Measurements from ENCODE around the gene FBXW9. TPM values are rescaled to one million over a fixed set of nuclear protein-coding genes. Genes with fewer than 3 reads are reported as not detected.
A peak's percentile ranks its signal among the peaks of the same experiment; 100 is the strongest.

FBXW9 gene
- total and polyA plus RNA-seq, 2 of the 13 experiments (the other 11 are each of a cell fraction or from before 2014, with no cell fraction given): 5.7 to 6.1 TPM

GRCh38 chr19:12696366-12697335 lies at the start of gene FBXW9 (continued):
- TF ChIP-seq HDAC2 (CRISPR knock-in tag; IDR thresholded peaks at IDR 0.05): peak; percentile 92
- TF ChIP-seq ATF2 (CRISPR knock-in tag; IDR thresholded peaks at IDR 0.05): peak; percentile 69; the same call in 1 of the 2 replicates
- 0 out of 2 replicates have a peak, but pooled peaks have one; percentile 79 for TF ChIP-seq ZFP36L2 (CRISPR knock-in tag; IDR thresholded peaks at IDR 0.05)
- TF ChIP-seq ZNF670 (CRISPR knock-in tag; IDR thresholded peaks at IDR 0.05; ENCODE audit: borderline replicate concordance): no peak
- peak; percentile 96 for TF ChIP-seq AGO2 (optimal IDR thresholded peaks at IDR 0.05; ENCODE audit: low read depth, low read length)
- peak; percentile 100 for TF ChIP-seq KDM2A (CRISPR knock-in tag; IDR thresholded peaks at IDR 0.05; ENCODE audit: borderline replicate concordance, low read depth)
- peak; percentile 72; the same call in 1 of the 2 replicates for TF ChIP-seq SRF (IDR thresholded peaks at IDR 0.05; ENCODE audit: low read depth, low read length)
- peak; percentile 71; the same call in 1 of the 2 replicates for TF ChIP-seq ZBTB25 (CRISPR knock-in tag; IDR thresholded peaks at IDR 0.05)
- TF ChIP-seq RARG (CRISPR knock-in tag; IDR thresholded peaks at IDR 0.05; ENCODE audit: low read depth): no peak
- no peak for TF ChIP-seq SRSF1 (optimal IDR thresholded peaks at IDR 0.05; ENCODE audit: low read depth, low read length)
- TF ChIP-seq POGZ (CRISPR knock-in tag; IDR thresholded peaks at IDR 0.05): peak; percentile 63
- TF ChIP-seq DPF2 (CRISPR knock-in tag; IDR thresholded peaks at IDR 0.05; ENCODE audit: borderline replicate concordance, low read depth): no peak
- 0 out of 2 replicates have a peak, but pooled peaks have one; percentile 24 for TF ChIP-seq ZNF431 (CRISPR knock-in tag; IDR thresholded peaks at IDR 0.05; ENCODE audit: borderline replicate concordance, low read depth)
- TF ChIP-seq ZNF235 (CRISPR knock-in tag; IDR thresholded peaks at IDR 0.05; ENCODE audit: borderline replicate concordance): 0 out of 2 replicates have a peak, but pooled peaks have one; percentile 35
- TF ChIP-seq ZNF710 (CRISPR knock-in tag; IDR thresholded peaks at IDR 0.05; ENCODE audit: borderline replicate concordance): 0 out of 2 replicates have a peak, but pooled peaks have one; percentile 69
- TF ChIP-seq ZNF512B (CRISPR knock-in tag; IDR thresholded peaks at IDR 0.05; ENCODE audit: borderline replicate concordance): 0 out of 2 replicates have a peak, but pooled peaks have one; percentile 34
- peak; percentile 73 for TF ChIP-seq MED1 (CRISPR knock-in tag; IDR thresholded peaks at IDR 0.05)
- peak; percentile 64; the same call in 1 of the 2 replicates for TF ChIP-seq ZNF205 (CRISPR knock-in tag; IDR thresholded peaks at IDR 0.05)
- TF ChIP-seq NFATC3 (CRISPR knock-in tag; IDR thresholded peaks at IDR 0.05): 0 out of 2 replicates have a peak, but pooled peaks have one; percentile 73
- no peak for TF ChIP-seq TEAD2 (CRISPR knock-in tag; IDR thresholded peaks at IDR 0.05)
- TF ChIP-seq ZNF558 (CRISPR knock-in tag; IDR thresholded peaks at IDR 0.05; ENCODE audit: borderline replicate concordance): no peak
